Osteocyte (in vitro differentiated cells): ENCODE results near the gene TMEFF2. TPM values are rescaled to one million over a fixed set of nuclear protein-coding genes. Genes with fewer than 3 reads are reported as not detected.

ENCODE experiments used
- DNase-seq: peaks from one replicate; pipeline ENCODE4 v3.0.0; 2021; ENCODE audit warnings: mixed read lengths; ENCODE audit not compliant: unreplicated experiment; ENCODE audit errors: extremely low spot score
- H3K27ac Mint-ChIP-seq: one replicate; pipeline ENCODE4 v1.8.0; 2021; ENCODE audit warnings: mild to moderate bottlenecking, mixed read lengths; ENCODE audit not compliant: unreplicated experiment
- H3K27me3 Mint-ChIP-seq: one replicate; pipeline ENCODE4 v1.8.0; 2021; ENCODE audit warnings: mixed read lengths; ENCODE audit not compliant: unreplicated experiment
- H3K36me3 Mint-ChIP-seq: one replicate; pipeline ENCODE4 v1.8.0; 2021; ENCODE audit warnings: mixed read lengths; ENCODE audit not compliant: unreplicated experiment
- H3K4me1 Mint-ChIP-seq: one replicate; pipeline ENCODE4 v1.8.0; 2021; ENCODE audit warnings: mixed read lengths; ENCODE audit not compliant: unreplicated experiment
- H3K4me3 Mint-ChIP-seq: one replicate; pipeline ENCODE4 v1.8.0; 2021; ENCODE audit warnings: mild to moderate bottlenecking, moderate library complexity, mixed read lengths; ENCODE audit not compliant: unreplicated experiment
- H3K9me3 Mint-ChIP-seq: one replicate; pipeline ENCODE4 v1.8.0; 2021; ENCODE audit warnings: mixed read lengths; ENCODE audit not compliant: unreplicated experiment
- CTCF ChIP-seq: fragments of 200-600 bp; sonication (generic); IDR thresholded peaks from 2 replicates; pipeline ENCODE4 v1.5.0; 2021; ENCODE audit warnings: antibody characterized with exemption, mild to moderate bottlenecking, moderate library complexity
- total RNA-seq: library from RNA; stranded (reverse); gene quantifications from 2 replicates; pipeline ENCODE4 v1.2.1, GENCODE V29; 2021

Gene TMEFF2
- total RNA-seq, 1 donor from 2014 or later = 46.8 TPM

GRCh38 chr2:191999101-191999841 lies 195.5 kb downstream of the TMEFF2 start:
- DNase-seq = no peak
- no peaks in the 10 kb centered on the region for H3K9me3 Mint-ChIP-seq

GRCh38 chr2:191995285-191995684 lies 199.4 kb downstream of the TMEFF2 start:
- DNase-seq = no peak
- no peaks in the 10 kb centered on the region for H3K27me3 Mint-ChIP-seq
- no peak for TF ChIP-seq CTCF
- H3K27ac Mint-ChIP-seq = no peak overlapping the region
- peaks cover 16% of the 10 kb centered on the region for H3K4me1 Mint-ChIP-seq
- no peak overlapping the region for H3K4me3 Mint-ChIP-seq
- no peaks in the 10 kb centered on the region for H3K9me3 Mint-ChIP-seq
- peaks cover 11% of the 10 kb centered on the region for H3K36me3 Mint-ChIP-seq

More at GRCh38 chr2:191999101-191999841, 195.5 kb downstream of the TMEFF2 start:
- Mint-ChIP-seq H3K27me3 (no peaks in the 10 kb centered on the region), H3K36me3 (peaks cover 11% of the 10 kb centered on the region), H3K27ac (no peak overlapping the region), H3K4me3 (no peak overlapping the region), H3K4me1 (peaks cover 11% of the 10 kb centered on the region)
- TF ChIP-seq CTCF = no peak

- TF ChIP-seq CTCF = no peak
- no peaks in the 10 kb centered on the region for H3K9me3 Mint-ChIP-seq
- no peaks in the 10 kb centered on the region for H3K27me3 Mint-ChIP-seq
- no peak for DNase-seq
- H3K4me3 Mint-ChIP-seq = no peak overlapping the region
- H3K36me3 Mint-ChIP-seq = peaks cover 11% of the 10 kb centered on the region
- peaks cover 16% of the 10 kb centered on the region for H3K4me1 Mint-ChIP-seq
- no peak overlapping the region for H3K27ac Mint-ChIP-seq
Measured at GRCh38 chr2:191994749-191995148, 200.0 kb downstream of the TMEFF2 start.

GRCh38 chr2:191991442-191991841 lies 203.3 kb downstream of the TMEFF2 start:
- Mint-ChIP-seq H3K27me3 (no peaks in the 10 kb centered on the region), H3K4me1 (peaks cover 7% of the 10 kb centered on the region), H3K27ac (no peak overlapping the region), H3K36me3 (peaks cover 8% of the 10 kb centered on the region), H3K9me3 (no peaks in the 10 kb centered on the region), H3K4me3 (no peak overlapping the region)
- no peak for DNase-seq
- TF ChIP-seq CTCF = no peak

GRCh38 chr2:191985740-191986139 lies 209.0 kb downstream of the TMEFF2 start:
- no peak overlapping the region for H3K4me3 Mint-ChIP-seq
- no peak for TF ChIP-seq CTCF
- peaks cover 4% of the 10 kb centered on the region for H3K36me3 Mint-ChIP-seq
- no peak for DNase-seq
- no peaks in the 10 kb centered on the region for H3K9me3 Mint-ChIP-seq
- H3K27ac Mint-ChIP-seq = no peak overlapping the region
- H3K27me3 Mint-ChIP-seq = no peaks in the 10 kb centered on the region
- peaks cover 26% of the 10 kb centered on the region for H3K4me1 Mint-ChIP-seq
